Natural killer cell (primary cell): ENCODE measurements around the gene TRAK1. TPM values are rescaled to one million over a fixed set of nuclear protein-coding genes. Genes with fewer than 3 reads are reported as not detected.

Experiments
- ATAC-seq, 3 donors: fragments of 150-1000 bp in 2 of 3; fragments of 200-7000 bp in 1 of 3; cut with Tn5 transposase; 1 replicate in 1 of 3; 2 replicates in 2 of 3; pipeline ENCODE4 v1.10.0; 2021; ENCODE audit warnings: mild to moderate bottlenecking in 2 of 3, moderate library complexity in 2 of 3
- DNase-seq, 2 donors: peaks; one replicate each; pipeline versions ENCODE4 v3.0.0 to v3.0.0-alpha.2; 2013 to 2021; ENCODE audit warnings: mixed read lengths in 1 of 2
- H3K27ac ChIP-seq: one replicate; pipeline ENCODE4 v1.5.1; 2013; ENCODE audit warnings: mild to moderate bottlenecking, low read length
- H3K27me3 ChIP-seq: one replicate; pipeline ENCODE4 v1.6.1; 2013; ENCODE audit warnings: low read length; ENCODE audit not compliant: control insufficient read depth, insufficient read depth
- H3K36me3 ChIP-seq: one replicate; pipeline ENCODE4 v1.6.1; 2013; ENCODE audit warnings: low read length; ENCODE audit not compliant: control insufficient read depth, insufficient read depth
- H3K4me1 ChIP-seq: one replicate; pipeline ENCODE4 v1.6.1; 2013; ENCODE audit warnings: low read length; ENCODE audit not compliant: control insufficient read depth, insufficient read depth
- H3K4me3 ChIP-seq: one replicate; pipeline ENCODE4 v1.5.1; 2013; ENCODE audit warnings: low read length
- H3K9me3 ChIP-seq: one replicate; pipeline ENCODE4 v1.6.1; 2013; ENCODE audit warnings: low read length; ENCODE audit not compliant: control insufficient read depth, insufficient read depth
- H3K27ac Mint-ChIP-seq, 2 donors: one replicate each; pipeline ENCODE4 v1.8.0; 2022; ENCODE audit warnings: mild to moderate bottlenecking in 2 of 2, mixed read lengths in 2 of 2, moderate library complexity in 1 of 2
- H3K27me3 Mint-ChIP-seq, 2 donors: one replicate each; pipeline ENCODE4 v1.8.0; 2022; ENCODE audit warnings: low read depth in 2 of 2, mixed read lengths in 2 of 2
- H3K36me3 Mint-ChIP-seq: one replicate; pipeline ENCODE4 v1.8.0; 2022; ENCODE audit warnings: mixed read lengths
- H3K4me1 Mint-ChIP-seq, 2 donors: one replicate each; pipeline ENCODE4 v1.8.0; 2022; ENCODE audit warnings: mixed read lengths in 2 of 2
- H3K4me3 Mint-ChIP-seq: one replicate; pipeline ENCODE4 v1.8.0; 2022; ENCODE audit warnings: mild to moderate bottlenecking, moderate library complexity, mixed read lengths
- H3K9me3 Mint-ChIP-seq, 2 donors: one replicate each; pipeline ENCODE4 v1.8.0; 2022; ENCODE audit warnings: mixed read lengths in 2 of 2
- WGBS: methylation state at CpG from one replicate; pipeline ENCODE4 v1.1.7; 2013; ENCODE audit warnings: missing lambda C conversion rate; ENCODE audit not compliant: insufficient coverage; 5-methylcytosine and 5-hydroxymethylcytosine counted together
- intact Hi-C: fragments of 100-400 bp; cut with micrococcal nuclease; formaldehyde crosslinking; loops from one replicate; pipeline ENCODE4 v1.14.2; 2022
- total RNA-seq, 4 donors: library from RNA; stranded (reverse); fragments of 120-200 nt in 1 of 4; gene quantifications; one replicate each; pipeline versions ENCODE4 v1.2.3 to v1.2.4, GENCODE V29; 2013 to 2022
- TF ChIP-seq, protein P1 (sequence below): fragments of 200-600 bp; IDR thresholded peaks from one replicate; pipeline ENCODE4 v1.8.0; 2022; ENCODE audit warnings: antibody characterized with exemption

The TRAK1 gene
- total RNA-seq, 3 donors from 2014 or later (not counting 1 experiment from before 2014, with no cell fraction given) = 30.7 to 31.8 (median 31.8) TPM

DNA sequence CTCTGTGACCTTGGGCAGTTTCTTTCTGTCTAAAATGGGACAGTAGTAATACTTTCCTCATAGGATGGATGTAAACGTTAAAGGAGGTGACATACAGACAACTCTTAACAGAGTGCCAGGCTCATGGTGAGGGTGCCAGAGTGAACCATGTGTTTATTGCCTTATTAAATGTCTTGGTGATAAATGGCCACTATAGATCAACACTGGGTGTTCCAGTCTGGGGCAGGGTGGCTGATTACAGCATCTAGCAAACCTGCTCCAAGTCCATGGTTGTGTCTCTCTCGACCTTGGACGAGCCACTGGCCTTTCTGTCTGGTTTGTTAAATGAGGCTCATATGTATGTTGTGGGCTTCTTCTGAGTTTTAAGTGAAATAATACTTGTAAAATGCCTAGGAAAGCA lies 75.1 kb downstream of the TRAK1 start:
- TF ChIP-seq, protein P1, sequence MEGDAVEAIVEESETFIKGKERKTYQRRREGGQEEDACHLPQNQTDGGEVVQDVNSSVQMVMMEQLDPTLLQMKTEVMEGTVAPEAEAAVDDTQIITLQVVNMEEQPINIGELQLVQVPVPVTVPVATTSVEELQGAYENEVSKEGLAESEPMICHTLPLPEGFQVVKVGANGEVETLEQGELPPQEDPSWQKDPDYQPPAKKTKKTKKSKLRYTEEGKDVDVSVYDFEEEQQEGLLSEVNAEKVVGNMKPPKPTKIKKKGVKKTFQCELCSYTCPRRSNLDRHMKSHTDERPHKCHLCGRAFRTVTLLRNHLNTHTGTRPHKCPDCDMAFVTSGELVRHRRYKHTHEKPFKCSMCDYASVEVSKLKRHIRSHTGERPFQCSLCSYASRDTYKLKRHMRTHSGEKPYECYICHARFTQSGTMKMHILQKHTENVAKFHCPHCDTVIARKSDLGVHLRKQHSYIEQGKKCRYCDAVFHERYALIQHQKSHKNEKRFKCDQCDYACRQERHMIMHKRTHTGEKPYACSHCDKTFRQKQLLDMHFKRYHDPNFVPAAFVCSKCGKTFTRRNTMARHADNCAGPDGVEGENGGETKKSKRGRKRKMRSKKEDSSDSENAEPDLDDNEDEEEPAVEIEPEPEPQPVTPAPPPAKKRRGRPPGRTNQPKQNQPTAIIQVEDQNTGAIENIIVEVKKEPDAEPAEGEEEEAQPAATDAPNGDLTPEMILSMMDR = no peak
- Histone ChIP-seq H3K4me1 (peaks cover 5% of the 10 kb centered on the region), H3K36me3 (no peaks in the 10 kb centered on the region), H3K27ac (no peak overlapping the region), H3K27me3 (no peaks in the 10 kb centered on the region), H3K4me3 (no peak overlapping the region), H3K9me3 (no peaks in the 10 kb centered on the region)
- no peaks in the 10 kb centered on the region for H3K9me3 Mint-ChIP-seq
- H3K27ac Mint-ChIP-seq = no peak overlapping the region
- H3K4me1 Mint-ChIP-seq = peaks cover 9 to 20% of the 10 kb centered on the region in 2 donors
- no peak for DNase-seq
- H3K27me3 Mint-ChIP-seq = no peaks in the 10 kb centered on the region
- H3K4me3 Mint-ChIP-seq = no peak overlapping the region
- intact Hi-C loops = no loop called here
- WGBS = 93% methylated on average over 3 of the region's 3 CpGs
- H3K36me3 Mint-ChIP-seq = no peaks in the 10 kb centered on the region
- no peak for ATAC-seq

DNA sequence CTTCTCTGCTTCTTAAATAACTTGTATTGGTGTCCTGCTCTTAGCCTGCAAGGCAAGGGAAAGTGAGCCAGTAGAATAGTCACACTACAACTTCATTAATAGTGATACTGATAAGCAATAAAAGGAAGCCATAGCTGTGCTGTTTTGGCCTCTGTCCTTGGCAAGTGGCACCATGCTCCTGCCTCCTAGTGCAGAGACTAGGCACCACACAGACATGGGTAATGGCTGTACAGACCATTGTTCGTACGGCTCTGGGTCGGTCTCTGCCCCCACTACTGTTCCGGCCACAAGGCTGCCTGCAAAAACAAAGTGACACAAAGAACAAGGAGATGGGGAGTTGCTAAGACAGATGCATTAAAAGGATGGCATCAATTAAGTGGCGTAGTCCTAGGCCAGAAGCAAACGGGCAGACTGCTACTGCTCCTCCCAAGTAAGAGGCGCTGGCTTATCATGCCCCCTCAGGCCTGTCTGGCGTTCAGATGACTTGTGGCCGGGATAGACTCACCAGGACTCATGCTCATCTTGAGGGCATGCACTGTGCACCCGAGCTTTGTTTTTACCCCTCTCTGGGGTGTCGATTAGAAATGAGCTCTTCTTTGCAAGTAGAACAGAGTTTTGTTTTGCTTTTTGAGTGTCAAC lies 75.6 kb downstream of the TRAK1 start:
- no peaks in the 10 kb centered on the region for H3K27me3 Mint-ChIP-seq
- H3K27me3 ChIP-seq = no peaks in the 10 kb centered on the region
- H3K27ac ChIP-seq = no peak overlapping the region
- peaks cover 10 to 23% of the 10 kb centered on the region in 2 donors for H3K4me1 Mint-ChIP-seq
- H3K4me3 ChIP-seq = no peak overlapping the region
- TF ChIP-seq, protein P1 = no peak
- no peaks in the 10 kb centered on the region for H3K36me3 Mint-ChIP-seq
- no peak for ATAC-seq
- no peaks in the 10 kb centered on the region for H3K36me3 ChIP-seq
- no peaks in the 10 kb centered on the region for H3K9me3 ChIP-seq
- H3K4me3 Mint-ChIP-seq = no peak overlapping the region
- H3K9me3 Mint-ChIP-seq = no peaks in the 10 kb centered on the region
- peaks cover 5% of the 10 kb centered on the region for H3K4me1 ChIP-seq
- DNase-seq = no peak
- H3K27ac Mint-ChIP-seq = no peak overlapping the region
- WGBS = 93% methylated on average over 11 of the region's 11 CpGs
- intact Hi-C loops = no loop called here

DNA sequence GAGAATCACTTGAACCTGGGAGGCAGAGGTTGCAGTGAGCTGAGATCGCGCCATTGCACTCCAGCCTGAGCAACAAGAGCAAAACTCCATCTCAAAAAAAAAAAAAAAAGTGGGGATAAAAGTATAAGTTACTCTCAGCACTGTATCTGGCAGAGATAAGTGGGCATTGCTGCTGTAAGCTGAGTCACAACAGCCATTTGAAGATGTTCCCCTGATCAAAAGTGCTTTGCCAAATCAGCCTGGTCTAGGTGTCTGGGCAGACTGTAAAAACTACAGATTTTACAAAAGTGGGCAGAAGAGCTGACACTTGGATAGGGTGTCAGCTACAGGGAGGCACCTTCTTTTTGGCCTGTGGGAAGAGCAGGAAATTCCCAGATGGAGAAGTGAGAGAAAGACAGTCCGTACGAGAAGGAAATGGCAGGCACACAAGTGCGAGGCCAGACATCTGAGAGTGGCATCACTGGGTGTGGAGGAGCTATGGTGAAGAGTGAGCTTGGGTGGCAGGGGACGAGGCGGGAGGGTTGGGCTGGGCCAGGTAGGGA lies 78.5 kb downstream of the TRAK1 start:
- no peaks in the 10 kb centered on the region for H3K9me3 Mint-ChIP-seq
- WGBS = 79% methylated on average over 5 of the region's 7 CpGs

More for the DNA sequence above, 78.5 kb downstream of the TRAK1 start:
- Mint-ChIP-seq H3K36me3 (no peaks in the 10 kb centered on the region), H3K27me3 (no peaks in the 10 kb centered on the region), H3K4me1 (peaks cover 31 to 45% of the 10 kb centered on the region in 2 donors), H3K4me3 (no peak overlapping the region), H3K27ac (no peak overlapping the region)
- Histone ChIP-seq H3K4me1 (peaks cover 19% of the 10 kb centered on the region), H3K4me3 (no peak overlapping the region), H3K9me3 (no peaks in the 10 kb centered on the region), H3K27ac (no peak overlapping the region), H3K27me3 (no peaks in the 10 kb centered on the region), H3K36me3 (no peaks in the 10 kb centered on the region)
- no peak for DNase-seq
- ATAC-seq = no peak
- TF ChIP-seq, protein P1 = no peak
- intact Hi-C loops = no loop called here
